LNCAP (cell line): ENCODE results near the gene FUT8.

ENCODE experiments used
- CTCF ChIP-seq: fragments of 450-650 bp; IDR thresholded peaks from 2 replicates; pipeline ENCODE4 v1.5.1; 2017; ENCODE audit warnings: mild to moderate bottlenecking

The FUT8 gene

GRCh38 chr14:65729566-65729965 lies 317.0 kb downstream of the FUT8 start:
- no peak for TF ChIP-seq CTCF

GRCh38 chr14:65731933-65732506 lies 319.5 kb downstream of the FUT8 start:
- no peak for TF ChIP-seq CTCF

- TF ChIP-seq CTCF = no peak
Measured at GRCh38 chr14:65738339-65738738, 325.8 kb downstream of the FUT8 start.

GRCh38 chr14:65745396-65746190 lies 333.1 kb downstream of the FUT8 start:
- TF ChIP-seq CTCF = no peak

GRCh38 chr14:65748796-65749195 lies 336.3 kb downstream of the FUT8 start:
- TF ChIP-seq CTCF = no peak

- TF ChIP-seq CTCF = no peak
Measured at GRCh38 chr14:65749287-65749686, 336.8 kb downstream of the FUT8 start.

GRCh38 chr14:65750906-65751305 lies 338.4 kb downstream of the FUT8 start:
- no peak for TF ChIP-seq CTCF
